ENCODE results near the gene ATRNL1. TPM values are rescaled to one million over a fixed set of nuclear protein-coding genes. Genes with fewer than 3 reads are reported as not detected.

ATRNL1 gene
- polyA plus RNA-seq, 2 of the 4 experiments (the other 2 are of a cell fraction), result 0.13 to 0.34 TPM

DNA sequence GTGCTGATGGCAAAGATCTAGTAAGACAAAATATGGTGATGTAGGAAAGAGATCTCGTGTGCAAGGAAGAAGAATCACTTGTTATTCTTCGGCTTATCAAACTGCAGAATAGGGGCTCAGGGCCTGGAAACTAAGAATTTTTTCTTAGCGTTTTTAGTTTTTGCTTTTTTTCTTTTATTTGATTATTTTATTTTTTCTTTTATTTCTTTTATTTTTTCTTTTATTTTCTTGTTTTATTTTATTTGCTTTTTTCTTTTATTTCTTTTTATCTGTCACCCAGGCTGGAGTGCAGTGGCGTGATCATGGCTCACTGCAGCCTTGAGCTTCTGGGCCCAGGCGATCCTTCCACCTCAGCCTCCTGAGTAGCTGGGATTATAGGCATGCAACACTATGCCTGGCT is 70.0 kb downstream of the ATRNL1 start:
- 51% methylated on average over 5 of the region's 5 CpGs for WGBS (ENCODE audit: missing lambda C conversion rate)
- POLR2A ChIA-PET, result no interaction called here
- FAIRE-seq, result no peak

DNA sequence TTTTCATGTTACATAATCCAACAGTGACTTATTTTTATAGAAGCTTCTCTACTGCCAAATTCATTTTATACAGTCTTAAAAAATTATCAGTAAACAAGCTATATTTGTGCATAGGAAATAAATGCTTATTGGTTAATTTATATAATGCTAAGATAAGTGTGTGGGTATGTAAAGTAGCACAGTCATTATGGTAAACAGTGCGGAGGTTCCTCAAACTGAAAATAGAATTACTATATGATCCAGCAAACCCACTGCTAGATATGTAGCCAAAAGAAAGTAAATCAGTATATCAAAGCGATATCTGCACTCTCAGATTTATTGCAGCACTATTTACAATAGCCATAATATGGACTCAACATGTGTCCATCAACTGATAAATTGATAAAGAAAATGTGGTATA is 71.1 kb downstream of the ATRNL1 start:
- WGBS (ENCODE audit: missing lambda C conversion rate), result 54% methylated on average over 2 of the region's 2 CpGs
- Histone ChIP-seq H3K4me3 (no peak overlapping the region), H3K4me2 (no peak overlapping the region), H3K4me1 (no peaks in the 10 kb centered on the region), H3K9me3 (no peaks in the 10 kb centered on the region), H3K27ac (no peak overlapping the region)
- TF ChIP-seq, protein P1, sequence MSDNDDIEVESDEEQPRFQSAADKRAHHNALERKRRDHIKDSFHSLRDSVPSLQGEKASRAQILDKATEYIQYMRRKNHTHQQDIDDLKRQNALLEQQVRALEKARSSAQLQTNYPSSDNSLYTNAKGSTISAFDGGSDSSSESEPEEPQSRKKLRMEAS (IDR thresholded peaks at IDR 0.05), result no peak
- TF ChIP-seq HDAC2 (IDR thresholded peaks at IDR 0.05) (no peak), RARB (CRISPR knock-in tag; IDR thresholded peaks at IDR 0.05) (no peak), ZFP36 (IDR thresholded peaks at IDR 0.05; ENCODE audit: borderline replicate concordance, partially characterized antibody) (no peak), RFX5 (IDR thresholded peaks at IDR 0.05) (no peak), RAD21 (conservative IDR thresholded peaks at IDR 0.05 in 1 of 2, IDR thresholded peaks at IDR 0.05 in 1 of 2) (no peak), NPAS2 (CRISPR knock-in tag; IDR thresholded peaks at IDR 0.05; ENCODE audit: borderline replicate concordance) (no peak), NFE2L2 (conservative IDR thresholded peaks at IDR 0.05; ENCODE audit: low read length) (no peak), CBX8 (IDR thresholded peaks at IDR 0.05) (no peak), TFCP2L1 (CRISPR knock-in tag; IDR thresholded peaks at IDR 0.05) (no peak), HOXB13 (CRISPR knock-in tag; IDR thresholded peaks at IDR 0.05; ENCODE audit: low read depth) (no peak), RNF2 (IDR thresholded peaks at IDR 0.05; ENCODE audit: borderline replicate concordance, low read depth) (no peak), FOXS1 (CRISPR knock-in tag; IDR thresholded peaks at IDR 0.05) (no peak), JUNB (IDR thresholded peaks at IDR 0.05) (no peak), HEYL (CRISPR knock-in tag; IDR thresholded peaks at IDR 0.05) (no peak), KDM5A (IDR thresholded peaks at IDR 0.05) (no peak), CEBPB (IDR thresholded peaks at IDR 0.05) (no peak), RCOR1 (IDR thresholded peaks at IDR 0.05; ENCODE audit: low read depth, low read length) (no peak)
- TF ChIP-seq, protein P2, sequence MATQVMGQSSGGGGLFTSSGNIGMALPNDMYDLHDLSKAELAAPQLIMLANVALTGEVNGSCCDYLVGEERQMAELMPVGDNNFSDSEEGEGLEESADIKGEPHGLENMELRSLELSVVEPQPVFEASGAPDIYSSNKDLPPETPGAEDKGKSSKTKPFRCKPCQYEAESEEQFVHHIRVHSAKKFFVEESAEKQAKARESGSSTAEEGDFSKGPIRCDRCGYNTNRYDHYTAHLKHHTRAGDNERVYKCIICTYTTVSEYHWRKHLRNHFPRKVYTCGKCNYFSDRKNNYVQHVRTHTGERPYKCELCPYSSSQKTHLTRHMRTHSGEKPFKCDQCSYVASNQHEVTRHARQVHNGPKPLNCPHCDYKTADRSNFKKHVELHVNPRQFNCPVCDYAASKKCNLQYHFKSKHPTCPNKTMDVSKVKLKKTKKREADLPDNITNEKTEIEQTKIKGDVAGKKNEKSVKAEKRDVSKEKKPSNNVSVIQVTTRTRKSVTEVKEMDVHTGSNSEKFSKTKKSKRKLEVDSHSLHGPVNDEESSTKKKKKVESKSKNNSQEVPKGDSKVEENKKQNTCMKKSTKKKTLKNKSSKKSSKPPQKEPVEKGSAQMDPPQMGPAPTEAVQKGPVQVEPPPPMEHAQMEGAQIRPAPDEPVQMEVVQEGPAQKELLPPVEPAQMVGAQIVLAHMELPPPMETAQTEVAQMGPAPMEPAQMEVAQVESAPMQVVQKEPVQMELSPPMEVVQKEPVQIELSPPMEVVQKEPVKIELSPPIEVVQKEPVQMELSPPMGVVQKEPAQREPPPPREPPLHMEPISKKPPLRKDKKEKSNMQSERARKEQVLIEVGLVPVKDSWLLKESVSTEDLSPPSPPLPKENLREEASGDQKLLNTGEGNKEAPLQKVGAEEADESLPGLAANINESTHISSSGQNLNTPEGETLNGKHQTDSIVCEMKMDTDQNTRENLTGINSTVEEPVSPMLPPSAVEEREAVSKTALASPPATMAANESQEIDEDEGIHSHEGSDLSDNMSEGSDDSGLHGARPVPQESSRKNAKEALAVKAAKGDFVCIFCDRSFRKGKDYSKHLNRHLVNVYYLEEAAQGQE (IDR thresholded peaks at IDR 0.05), result no peak
- DNase-seq (ENCODE audit: low read depth in 1 of 2, low spot score in 1 of 2) (no peak), ATAC-seq (no peak), FAIRE-seq (no peak)
- ChIA-PET CTCF (no interaction called here), POLR2A (no interaction called here)

More for the DNA sequence above, 70.0 kb downstream of the ATRNL1 start:
- Histone ChIP-seq H3K4me3 (no peak overlapping the region), H3K9me3 (no peaks in the 10 kb centered on the region), H3K4me2 (no peak overlapping the region), H3K4me1 (no peaks in the 10 kb centered on the region), H3K27ac (no peak overlapping the region)
- TF ChIP-seq POLR2AphosphoS2 (conservative IDR thresholded peaks at IDR 0.05; ENCODE audit: low read length) (no peak), NR3C1 (IDR thresholded peaks at IDR 0.05) (no peak), RCOR1 (IDR thresholded peaks at IDR 0.05; ENCODE audit: low read depth, low read length) (no peak), FOSB (CRISPR knock-in tag; IDR thresholded peaks at IDR 0.05) (no peak), KDM5A (IDR thresholded peaks at IDR 0.05) (no peak), EHMT2 (IDR thresholded peaks at IDR 0.05; ENCODE audit: low read depth) (no peak)
- DNase-seq (ENCODE audit: low read depth in 1 of 2, low spot score in 1 of 2) (no peak), ATAC-seq (no peak)
- CTCF ChIA-PET, result no interaction called here

DNA sequence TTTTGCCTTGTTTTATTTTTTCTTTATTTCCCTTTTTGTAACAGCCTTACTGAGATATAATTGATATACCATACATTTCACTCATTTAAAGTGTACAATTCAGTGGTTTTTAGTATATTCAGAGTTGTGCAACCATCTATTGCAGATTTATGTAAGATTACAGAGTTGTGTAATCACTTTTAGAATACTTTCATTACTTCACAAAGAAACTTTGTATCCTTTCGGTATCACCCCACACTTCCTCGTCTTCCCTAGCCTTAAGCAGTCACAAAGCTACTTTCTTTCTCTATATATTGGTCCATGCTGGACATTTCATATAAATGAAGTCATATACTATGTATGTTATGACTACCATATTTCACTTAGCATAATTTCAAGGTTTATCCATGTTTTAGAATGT is 74.6 kb downstream of the ATRNL1 start:
- no peak for ATAC-seq
- Histone ChIP-seq H3K9me3 (no peaks in the 10 kb centered on the region), H3K4me2 (no peak overlapping the region), H3K27ac (no peak overlapping the region), H3K4me1 (no peaks in the 10 kb centered on the region), H3K4me3 (no peak overlapping the region)
- WGBS (ENCODE audit: missing lambda C conversion rate), result 3% methylated on average over 2 of the region's 2 CpGs
- CTCF ChIA-PET, result no interaction called here
- no peak for DNase-seq (ENCODE audit: low read depth in 1 of 2, low spot score in 1 of 2)
- FAIRE-seq, result no peak
- POLR2A ChIA-PET, result no interaction called here
- no peak for TF ChIP-seq NFE2L2 (conservative IDR thresholded peaks at IDR 0.05; ENCODE audit: low read length)
- no peak for TF ChIP-seq RARB (CRISPR knock-in tag; IDR thresholded peaks at IDR 0.05)
- no peak for TF ChIP-seq SREBF2 (IDR thresholded peaks at IDR 0.05)
- TF ChIP-seq, protein P2 (IDR thresholded peaks at IDR 0.05), result no peak
- TF ChIP-seq BHLHE40 (IDR thresholded peaks at IDR 0.05; ENCODE audit: low read depth, low read length), result no peak
- TF ChIP-seq, protein P3, sequence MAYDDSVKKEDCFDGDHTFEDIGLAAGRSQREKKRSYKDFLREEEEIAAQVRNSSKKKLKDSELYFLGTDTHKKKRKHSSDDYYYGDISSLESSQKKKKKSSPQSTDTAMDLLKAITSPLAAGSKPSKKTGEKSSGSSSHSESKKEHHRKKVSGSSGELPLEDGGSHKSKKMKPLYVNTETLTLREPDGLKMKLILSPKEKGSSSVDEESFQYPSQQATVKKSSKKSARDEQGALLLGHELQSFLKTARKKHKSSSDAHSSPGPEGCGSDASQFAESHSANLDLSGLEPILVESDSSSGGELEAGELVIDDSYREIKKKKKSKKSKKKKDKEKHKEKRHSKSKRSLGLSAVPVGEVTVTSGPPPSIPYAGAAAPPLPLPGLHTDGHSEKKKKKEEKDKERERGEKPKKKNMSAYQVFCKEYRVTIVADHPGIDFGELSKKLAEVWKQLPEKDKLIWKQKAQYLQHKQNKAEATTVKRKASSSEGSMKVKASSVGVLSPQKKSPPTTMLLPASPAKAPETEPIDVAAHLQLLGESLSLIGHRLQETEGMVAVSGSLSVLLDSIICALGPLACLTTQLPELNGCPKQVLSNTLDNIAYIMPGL (CRISPR knock-in tag; IDR thresholded peaks at IDR 0.05; ENCODE audit: borderline replicate concordance), result no peak
- TF ChIP-seq RFX5 (IDR thresholded peaks at IDR 0.05), result no peak
- TF ChIP-seq CBX2 (IDR thresholded peaks at IDR 0.05; ENCODE audit: borderline replicate concordance, low read depth), result no peak
- TF ChIP-seq HOXB5 (CRISPR knock-in tag; IDR thresholded peaks at IDR 0.05), result no peak

All from A549 (cell line).